Kidney epithelial cell (primary cell): Measurements from ENCODE around the gene SFMBT1. TPM values are rescaled to one million over a fixed set of nuclear protein-coding genes. Genes with fewer than 3 reads are reported as not detected.

ENCODE experiments used
- DNase-seq: peaks from one replicate; pipeline ENCODE4 v3.0.0-alpha.2; 2010; ENCODE audit warnings: low read depth
- H3K27me3 ChIP-seq: 2 replicates; pipeline ENCODE4 v1.6.0; 2011; ENCODE audit warnings: low read length; ENCODE audit not compliant: control insufficient read depth, insufficient read depth
- H3K36me3 ChIP-seq: 2 replicates; pipeline ENCODE4 v1.5.1; 2011; ENCODE audit warnings: low read length; ENCODE audit not compliant: control insufficient read depth, insufficient read depth
- H3K4me3 ChIP-seq: 2 replicates; pipeline ENCODE4 v1.5.1; 2011; ENCODE audit warnings: low read depth, mild to moderate bottlenecking, control low read depth, low read length
- total RNA-seq: library from RNA; depleted of rRNA; stranded (reverse); fragments of >200 nt; gene quantifications from 2 replicates; pipeline ENCODE4 v1.2.3, GENCODE V29; 2015
- TF ChIP-seq, protein P1 (sequence below): IDR thresholded peaks from 2 replicates; pipeline ENCODE4 v1.5.1; 2011; ENCODE audit warnings: mild to moderate bottlenecking, moderate library complexity, low read length, control low read depth, inconsistent platforms; ENCODE audit not compliant: insufficient read depth, poor library complexity, severe bottlenecking

Gene SFMBT1
- total RNA-seq, 1 donor from 2014 or later, result 15.6 TPM

DNA sequence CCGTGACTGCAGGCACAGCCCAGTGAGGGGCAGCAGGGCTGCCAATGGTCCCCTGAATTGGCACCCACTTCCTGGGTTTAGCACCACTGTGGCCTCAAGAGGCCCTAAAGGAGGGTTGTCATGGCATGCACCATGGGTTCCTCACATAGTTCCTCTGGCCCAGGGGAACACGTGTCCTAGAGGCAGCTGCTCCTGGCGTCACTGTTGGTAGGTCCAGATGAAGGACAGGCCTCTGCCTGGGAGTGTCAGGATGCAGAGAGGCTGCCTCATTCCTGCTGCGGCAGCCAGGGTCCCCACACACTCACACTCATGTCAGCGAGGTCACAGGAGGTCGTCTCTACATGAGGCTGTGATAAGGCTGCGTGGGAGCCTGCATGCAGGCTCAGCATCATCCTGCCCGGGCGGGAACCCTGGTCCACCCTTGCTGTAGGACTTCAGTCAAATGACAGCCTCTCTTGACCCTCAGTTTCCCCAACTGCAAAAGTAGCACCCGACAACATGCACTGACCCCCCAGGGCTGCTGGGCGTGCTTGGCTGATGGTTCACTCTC is 26.1 kb upstream of the SFMBT1 start:
- TF ChIP-seq, protein P1, sequence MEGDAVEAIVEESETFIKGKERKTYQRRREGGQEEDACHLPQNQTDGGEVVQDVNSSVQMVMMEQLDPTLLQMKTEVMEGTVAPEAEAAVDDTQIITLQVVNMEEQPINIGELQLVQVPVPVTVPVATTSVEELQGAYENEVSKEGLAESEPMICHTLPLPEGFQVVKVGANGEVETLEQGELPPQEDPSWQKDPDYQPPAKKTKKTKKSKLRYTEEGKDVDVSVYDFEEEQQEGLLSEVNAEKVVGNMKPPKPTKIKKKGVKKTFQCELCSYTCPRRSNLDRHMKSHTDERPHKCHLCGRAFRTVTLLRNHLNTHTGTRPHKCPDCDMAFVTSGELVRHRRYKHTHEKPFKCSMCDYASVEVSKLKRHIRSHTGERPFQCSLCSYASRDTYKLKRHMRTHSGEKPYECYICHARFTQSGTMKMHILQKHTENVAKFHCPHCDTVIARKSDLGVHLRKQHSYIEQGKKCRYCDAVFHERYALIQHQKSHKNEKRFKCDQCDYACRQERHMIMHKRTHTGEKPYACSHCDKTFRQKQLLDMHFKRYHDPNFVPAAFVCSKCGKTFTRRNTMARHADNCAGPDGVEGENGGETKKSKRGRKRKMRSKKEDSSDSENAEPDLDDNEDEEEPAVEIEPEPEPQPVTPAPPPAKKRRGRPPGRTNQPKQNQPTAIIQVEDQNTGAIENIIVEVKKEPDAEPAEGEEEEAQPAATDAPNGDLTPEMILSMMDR, result no peak
- no peaks in the 10 kb centered on the region for H3K36me3 ChIP-seq
- H3K4me3 ChIP-seq, result no peak overlapping the region
- DNase-seq, result no peak
- H3K27me3 ChIP-seq, result peaks cover 2% of the 10 kb centered on the region

DNA sequence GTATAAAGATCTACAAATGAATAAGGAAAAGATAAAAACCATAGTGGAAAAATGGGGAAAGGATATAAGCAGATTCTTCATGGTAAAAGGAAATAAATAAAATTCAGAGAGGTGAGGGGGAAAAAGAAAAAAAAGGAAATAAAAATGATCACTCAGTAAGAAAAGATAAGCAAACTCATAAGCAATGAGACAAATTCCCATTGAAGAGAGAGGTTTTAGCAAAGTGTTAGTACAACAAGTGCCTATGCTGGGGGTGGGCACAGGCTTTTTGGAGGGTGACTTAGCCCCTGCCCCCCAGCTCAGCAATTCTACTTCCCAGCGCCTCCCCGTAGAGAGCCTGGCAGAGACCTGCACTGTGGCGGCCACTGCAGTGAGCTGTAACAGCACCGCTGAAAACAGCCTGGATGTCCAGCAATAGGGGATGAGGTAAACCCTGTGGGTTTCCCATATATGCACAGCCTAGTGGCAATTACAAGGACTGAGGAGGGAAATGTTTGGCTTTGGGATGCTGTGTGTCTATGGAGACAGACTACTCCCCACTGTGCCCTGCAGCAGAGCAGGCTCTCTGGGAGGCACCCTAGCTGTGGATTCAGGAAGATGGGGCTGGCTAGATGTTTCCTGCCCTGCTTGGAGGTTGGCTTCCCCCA is 23.7 kb upstream of the SFMBT1 start:
- Histone ChIP-seq H3K36me3 (no peaks in the 10 kb centered on the region), H3K27me3 (peaks cover 2% of the 10 kb centered on the region), H3K4me3 (no peak overlapping the region)
- DNase-seq, result no peak
- TF ChIP-seq, protein P1, result no peak

DNA sequence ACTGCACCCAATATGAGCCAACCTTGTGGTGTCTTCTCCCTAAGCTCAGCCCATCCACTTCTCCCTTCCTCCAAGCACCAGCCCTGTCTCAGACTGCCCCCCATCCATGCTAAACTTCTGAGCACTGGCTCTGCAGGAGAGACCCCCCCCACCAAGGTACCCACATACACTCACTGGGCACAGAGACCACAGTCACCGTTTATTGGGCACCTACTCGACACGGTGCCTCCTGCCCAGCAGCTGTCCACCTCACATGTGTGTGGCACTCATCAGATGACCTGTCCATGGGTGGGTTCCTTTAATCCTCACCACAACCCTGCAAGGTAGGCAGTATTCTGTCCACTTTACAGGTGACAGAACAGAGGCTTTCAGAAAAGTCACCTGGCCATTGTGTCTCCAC is 22.3 kb upstream of the SFMBT1 start:
- Histone ChIP-seq H3K27me3 (peaks cover 2% of the 10 kb centered on the region), H3K36me3 (no peaks in the 10 kb centered on the region), H3K4me3 (no peak overlapping the region)
- TF ChIP-seq, protein P1, result no peak
- DNase-seq, result no peak

DNA sequence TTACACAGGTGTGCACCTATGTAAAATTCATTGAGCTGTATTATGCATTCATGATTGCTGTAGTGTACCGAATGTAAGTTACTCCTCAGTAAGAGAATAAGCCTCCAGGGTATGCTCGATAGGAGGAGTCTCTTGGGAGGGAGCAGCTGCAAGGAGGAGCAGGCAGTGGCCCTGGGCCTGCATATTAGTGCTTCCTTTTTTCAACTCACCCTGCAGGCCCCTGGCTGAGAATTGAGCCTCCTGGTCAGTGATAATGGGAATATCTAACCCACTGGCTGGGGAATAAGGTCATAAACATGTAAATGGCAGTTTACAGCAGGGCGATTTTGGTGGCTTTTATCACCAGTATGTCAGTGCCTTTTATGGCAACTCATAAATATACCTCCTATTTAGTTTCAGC is 21.7 kb upstream of the SFMBT1 start:
- no peaks in the 10 kb centered on the region for H3K36me3 ChIP-seq
- H3K4me3 ChIP-seq, result no peak overlapping the region
- no peak for DNase-seq
- peaks cover 2% of the 10 kb centered on the region for H3K27me3 ChIP-seq
- TF ChIP-seq, protein P1, result no peak

DNA sequence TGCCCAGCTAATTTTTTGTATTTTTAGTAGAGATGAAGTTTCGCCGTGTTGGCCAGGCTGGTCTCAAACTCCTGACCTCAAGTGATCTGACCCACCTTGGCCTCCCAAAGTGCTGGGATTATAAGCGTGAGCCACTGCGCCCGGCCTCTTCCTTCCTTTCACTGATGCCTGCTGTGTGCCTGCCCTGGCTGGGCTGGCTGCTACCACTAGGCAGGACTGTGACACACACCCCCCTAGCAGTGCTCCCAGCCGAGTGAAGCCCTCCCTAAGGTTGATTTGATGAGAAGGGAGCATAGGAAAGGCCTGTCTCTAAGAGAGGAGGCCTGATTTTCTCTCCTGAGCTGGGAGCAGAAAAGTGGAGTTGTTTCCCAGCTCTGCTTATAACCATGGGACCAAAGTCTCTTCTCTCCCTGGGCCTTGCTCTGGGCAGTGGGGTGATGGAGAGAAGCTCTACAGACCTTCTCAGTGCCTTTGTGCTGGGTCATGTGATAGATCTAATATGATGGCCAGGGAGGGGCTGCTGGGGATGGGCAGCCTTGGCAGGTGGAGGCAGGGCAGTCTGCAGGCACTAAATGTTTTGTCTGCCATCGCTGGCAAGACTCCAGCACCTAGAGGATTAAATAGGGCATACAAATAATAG is 20.1 kb upstream of the SFMBT1 start:
- H3K4me3 ChIP-seq, result no peak overlapping the region
- DNase-seq, result no peak
- peaks cover 2% of the 10 kb centered on the region for H3K27me3 ChIP-seq
- TF ChIP-seq, protein P1, result no peak
- no peaks in the 10 kb centered on the region for H3K36me3 ChIP-seq
